Measurements from ENCODE around the gene CTRB1.

Gene CTRB1

GRCh38 chr16:75257886-75258806 lies 39.4 kb downstream of the CTRB1 start:
- H3K4me1 ChIP-seq (ENCODE audit: insufficient read depth, low read length), result peaks cover 44% of the 10 kb centered on the region
- no peaks in the 10 kb centered on the region for H3K36me3 ChIP-seq (ENCODE audit: insufficient read depth, low read length)
- no peaks in the 10 kb centered on the region for H3K9me3 ChIP-seq (ENCODE audit: control insufficient read depth, insufficient read depth, low read length)
- H3K9ac ChIP-seq (ENCODE audit: low read depth, low read length), result no peak overlapping the region

GRCh38 chr16:75258807-75259141 lies 40.0 kb downstream of the CTRB1 start:
- H3K9me3 ChIP-seq (ENCODE audit: control insufficient read depth, insufficient read depth, low read length), result no peaks in the 10 kb centered on the region
- H3K4me1 ChIP-seq (ENCODE audit: insufficient read depth, low read length), result peaks cover 46% of the 10 kb centered on the region
- H3K36me3 ChIP-seq (ENCODE audit: insufficient read depth, low read length), result no peaks in the 10 kb centered on the region
- H3K9ac ChIP-seq (ENCODE audit: low read depth, low read length), result no peak overlapping the region

- Histone ChIP-seq H3K4me1 (ENCODE audit: insufficient read depth, low read length) (peaks cover 37% of the 10 kb centered on the region; the same call in 1 of the 2 replicates), H3K9me3 (ENCODE audit: control insufficient read depth, insufficient read depth, low read length) (no peaks in the 10 kb centered on the region), H3K9ac (ENCODE audit: low read depth, low read length) (no peak overlapping the region), H3K36me3 (ENCODE audit: insufficient read depth, low read length) (no peaks in the 10 kb centered on the region)
Measured at GRCh38 chr16:75260851-75261589, 42.2 kb downstream of the CTRB1 start.

- no peaks in the 10 kb centered on the region for H3K36me3 ChIP-seq (ENCODE audit: insufficient read depth, low read length)
- H3K9me3 ChIP-seq (ENCODE audit: control insufficient read depth, insufficient read depth, low read length), result no peaks in the 10 kb centered on the region
- no peak overlapping the region for H3K9ac ChIP-seq (ENCODE audit: low read depth, low read length)
- H3K4me1 ChIP-seq (ENCODE audit: insufficient read depth, low read length), result peaks cover 31% of the 10 kb centered on the region; the same call in 1 of the 2 replicates
Measured at GRCh38 chr16:75261590-75262078, 42.8 kb downstream of the CTRB1 start.

GRCh38 chr16:75262104-75262799 lies 43.5 kb downstream of the CTRB1 start:
- no peaks in the 10 kb centered on the region for H3K36me3 ChIP-seq (ENCODE audit: insufficient read depth, low read length)
- no peak overlapping the region for H3K9ac ChIP-seq (ENCODE audit: low read depth, low read length)
- H3K9me3 ChIP-seq (ENCODE audit: control insufficient read depth, insufficient read depth, low read length), result no peaks in the 10 kb centered on the region
- H3K4me1 ChIP-seq (ENCODE audit: insufficient read depth, low read length), result peaks cover 32% of the 10 kb centered on the region; the same call in 1 of the 2 replicates

- Histone ChIP-seq H3K36me3 (ENCODE audit: insufficient read depth, low read length) (no peaks in the 10 kb centered on the region), H3K9me3 (ENCODE audit: control insufficient read depth, insufficient read depth, low read length) (no peaks in the 10 kb centered on the region), H3K9ac (ENCODE audit: low read depth, low read length) (no peak overlapping the region), H3K4me1 (ENCODE audit: insufficient read depth, low read length) (peaks cover 28% of the 10 kb centered on the region; the same call in 1 of the 2 replicates)
Measured at GRCh38 chr16:75262800-75263127, 44.0 kb downstream of the CTRB1 start.

- H3K4me1 ChIP-seq (ENCODE audit: insufficient read depth, low read length), result peaks cover 32% of the 10 kb centered on the region; the same call in 1 of the 2 replicates
- no peaks in the 10 kb centered on the region for H3K9me3 ChIP-seq (ENCODE audit: control insufficient read depth, insufficient read depth, low read length)
- 0 out of 2 replicates have a peak overlapping the region, but pooled peaks have one; percentile 2 for H3K9ac ChIP-seq (ENCODE audit: low read depth, low read length)
- no peaks in the 10 kb centered on the region for H3K36me3 ChIP-seq (ENCODE audit: insufficient read depth, low read length)
Measured at GRCh38 chr16:75263291-75263962, 44.6 kb downstream of the CTRB1 start.

GRCh38 chr16:75263963-75264445 lies 45.2 kb downstream of the CTRB1 start:
- Histone ChIP-seq H3K9me3 (ENCODE audit: control insufficient read depth, insufficient read depth, low read length) (no peaks in the 10 kb centered on the region), H3K4me1 (ENCODE audit: insufficient read depth, low read length) (peaks cover 28% of the 10 kb centered on the region; the same call in 1 of the 2 replicates), H3K9ac (ENCODE audit: low read depth, low read length) (peak overlapping the region; percentile 92; the same call in 1 of the 2 replicates), H3K36me3 (ENCODE audit: insufficient read depth, low read length) (no peaks in the 10 kb centered on the region)

GRCh38 chr16:75264457-75264998 lies 45.7 kb downstream of the CTRB1 start:
- no peaks in the 10 kb centered on the region for H3K9me3 ChIP-seq (ENCODE audit: control insufficient read depth, insufficient read depth, low read length)
- no peaks in the 10 kb centered on the region for H3K36me3 ChIP-seq (ENCODE audit: insufficient read depth, low read length)
- H3K9ac ChIP-seq (ENCODE audit: low read depth, low read length), result peak overlapping the region; percentile 92
- peaks cover 26% of the 10 kb centered on the region; the same call in 1 of the 2 replicates for H3K4me1 ChIP-seq (ENCODE audit: insufficient read depth, low read length)

- peak overlapping the region; percentile 92 for H3K9ac ChIP-seq (ENCODE audit: low read depth, low read length)
- H3K4me1 ChIP-seq (ENCODE audit: insufficient read depth, low read length), result peaks cover 26% of the 10 kb centered on the region; the same call in 1 of the 2 replicates
- H3K36me3 ChIP-seq (ENCODE audit: insufficient read depth, low read length), result no peaks in the 10 kb centered on the region
- H3K9me3 ChIP-seq (ENCODE audit: control insufficient read depth, insufficient read depth, low read length), result no peaks in the 10 kb centered on the region
Measured at GRCh38 chr16:75264999-75265910, 46.5 kb downstream of the CTRB1 start.

GRCh38 chr16:75265911-75266701 lies 47.3 kb downstream of the CTRB1 start:
- Histone ChIP-seq H3K36me3 (ENCODE audit: insufficient read depth, low read length) (no peaks in the 10 kb centered on the region), H3K9ac (ENCODE audit: low read depth, low read length) (peak overlapping the region; percentile 92), H3K4me1 (ENCODE audit: insufficient read depth, low read length) (peaks cover 26% of the 10 kb centered on the region; the same call in 1 of the 2 replicates), H3K9me3 (ENCODE audit: control insufficient read depth, insufficient read depth, low read length) (no peaks in the 10 kb centered on the region)
